NCI-H510A (cell line): Measurements from ENCODE around the gene MLN.

Source experiments
- DNase-seq: peaks from one replicate; lab custom pipeline; 2025; lab: John Stamatoyannopoulos, UW

MLN gene

DNA sequence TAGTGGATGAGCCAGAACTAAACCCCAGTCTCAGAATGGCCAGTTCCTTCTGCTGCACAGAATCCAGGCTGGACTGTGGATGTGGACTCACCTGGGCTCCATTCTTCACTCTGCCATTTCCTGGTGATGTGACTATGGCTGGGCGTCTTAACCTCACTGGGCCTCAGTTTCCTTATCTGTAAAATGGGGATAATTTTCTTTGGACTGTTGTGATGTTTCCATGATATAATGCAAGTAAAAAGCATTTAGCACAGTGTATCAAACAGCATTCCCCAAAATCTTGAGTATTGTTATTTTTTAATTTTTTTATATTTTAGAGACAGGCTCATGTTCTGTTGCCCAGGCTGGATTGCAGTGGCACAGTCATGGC, 51.2 kb downstream of the MLN start:
- DNase-seq: no peak

- peak; percentile 90 for DNase-seq
These were observed 51.8 kb downstream of the MLN start for GRCh38 chr6:33751771-33752645.

GRCh38 chr6:33750244-33750991, 53.4 kb downstream of the MLN start:
- no peak for DNase-seq

- peak; percentile 29 for DNase-seq
These were observed 54.4 kb downstream of the MLN start for GRCh38 chr6:33749401-33749800.

GRCh38 chr6:33748841-33749240, 55.0 kb downstream of the MLN start:
- peak; percentile 52 for DNase-seq

GRCh38 chr6:33747823-33748222, 56.0 kb downstream of the MLN start:
- DNase-seq: no peak

DNA sequence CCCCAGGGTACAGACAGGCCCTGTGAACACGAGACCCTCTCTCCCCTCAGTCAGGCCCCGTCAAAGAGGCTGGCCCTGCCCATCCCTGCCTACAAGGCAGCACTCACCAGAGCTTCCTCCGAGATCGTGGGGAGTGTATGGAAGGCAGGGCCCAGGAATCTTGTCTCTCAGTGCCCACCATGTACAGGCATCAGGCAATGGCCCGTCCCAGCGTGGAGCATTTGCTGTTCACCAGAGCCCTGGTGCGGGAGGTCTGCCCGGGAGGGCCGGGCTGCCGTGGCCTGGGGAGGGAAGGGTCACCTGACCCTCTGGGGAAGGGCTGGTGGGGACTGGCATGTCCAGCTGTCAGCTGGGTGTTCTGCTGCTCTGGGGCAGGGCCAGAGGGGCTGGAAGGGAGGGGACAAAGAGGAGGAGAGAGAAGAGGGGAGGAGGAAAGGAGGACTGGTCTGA, 57.1 kb downstream of the MLN start, which contains the start of gene IP6K3:
TSS of gene IP6K3 (minus strand) at position 255 of the 450 bp plus-strand sequence. CDS start 11,429 bp downstream, outside the sequence.
- DNase-seq: no peak

DNA sequence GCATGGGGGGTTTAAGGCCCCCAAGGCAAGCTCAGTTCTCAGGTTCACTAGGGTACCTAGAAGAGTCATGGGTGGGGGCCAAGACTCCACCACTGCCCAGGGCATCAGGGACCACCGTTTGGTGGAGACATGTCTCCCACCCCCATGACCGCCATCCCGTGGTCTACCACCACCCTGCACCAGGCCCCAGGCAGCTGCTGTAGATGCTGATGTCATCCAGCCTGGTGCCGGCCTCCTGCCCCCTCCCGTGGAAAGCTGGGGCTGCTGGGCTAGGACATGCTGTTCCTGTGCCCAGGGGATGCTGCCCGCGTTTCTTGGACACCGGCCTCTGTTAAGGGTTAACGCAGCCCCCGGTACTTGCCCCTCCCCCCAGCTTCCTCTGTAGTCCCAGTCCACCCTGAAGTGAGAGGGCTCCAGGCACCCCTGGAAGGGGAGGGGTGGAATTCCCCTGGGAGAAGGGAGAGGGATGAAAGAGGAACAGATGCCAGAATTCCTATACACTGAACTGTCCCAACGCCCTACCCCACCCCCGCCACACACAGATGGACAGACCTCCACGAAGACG, 57.7 kb downstream of the MLN start:
- peak; percentile 40 for DNase-seq

DNA sequence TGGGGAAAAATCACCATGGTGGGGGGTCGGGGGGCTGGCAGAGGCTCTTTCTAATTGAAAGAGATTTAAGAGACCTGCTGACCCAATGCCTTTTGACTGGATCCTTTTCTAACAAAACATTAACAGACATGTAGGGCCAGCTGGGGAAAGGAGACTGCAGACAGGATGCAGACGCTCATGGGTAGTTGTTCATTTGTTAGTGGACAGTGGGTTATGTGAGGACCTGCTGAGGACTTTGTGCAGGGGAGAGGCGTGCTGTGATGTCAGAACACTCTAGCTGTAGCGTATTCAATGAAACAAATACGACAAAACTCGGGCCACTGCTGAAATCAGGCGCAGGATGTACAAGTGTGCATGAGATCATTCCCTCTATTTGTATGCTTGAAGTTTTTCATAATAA, 58.3 kb downstream of the MLN start:
- peak; percentile 46 for DNase-seq

GRCh38 chr6:33744895-33745546, 58.8 kb downstream of the MLN start:
- peak; percentile 80 for DNase-seq
